ENCODE measurements around the gene PDE4D.

DNA sequence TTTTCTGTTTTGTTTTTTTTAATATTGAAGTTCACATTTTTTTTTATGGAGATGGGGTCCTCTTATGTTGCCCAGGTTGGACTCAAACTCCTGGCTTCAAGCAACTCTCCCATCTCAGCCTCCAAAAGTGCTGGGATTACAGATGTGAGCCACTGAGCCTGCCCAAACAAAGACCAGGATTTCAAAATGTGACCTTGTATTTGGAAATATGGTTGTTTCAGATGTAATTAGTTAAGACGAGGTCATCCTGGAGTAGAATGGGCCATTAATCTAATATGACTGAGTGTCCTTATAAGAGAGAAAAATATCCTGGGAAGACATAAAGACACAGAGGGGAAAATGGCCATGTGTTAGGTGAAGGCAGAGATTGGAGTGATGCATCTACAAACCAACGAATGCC is 970.2 kb downstream of the PDE4D start:
- no peak for TF ChIP-seq SUZ12 (IDR thresholded peaks at IDR 0.05; ENCODE audit: extremely low read depth, insufficient read depth, insufficient read length)
- no peak for TF ChIP-seq YY1 (IDR thresholded peaks at IDR 0.05; ENCODE audit: insufficient read depth, insufficient read length)

All from NT2/D1 (cell line).